ENCODE data around the gene MYT1.

MYT1 gene

GRCh38 chr20:64155258-64156135 is 8.8 kb upstream of the MYT1 start:
- DNase-seq = no peak

- DNase-seq = no peak
These were observed 7.9 kb upstream of the MYT1 start for GRCh38 chr20:64156136-64156885.

DNA sequence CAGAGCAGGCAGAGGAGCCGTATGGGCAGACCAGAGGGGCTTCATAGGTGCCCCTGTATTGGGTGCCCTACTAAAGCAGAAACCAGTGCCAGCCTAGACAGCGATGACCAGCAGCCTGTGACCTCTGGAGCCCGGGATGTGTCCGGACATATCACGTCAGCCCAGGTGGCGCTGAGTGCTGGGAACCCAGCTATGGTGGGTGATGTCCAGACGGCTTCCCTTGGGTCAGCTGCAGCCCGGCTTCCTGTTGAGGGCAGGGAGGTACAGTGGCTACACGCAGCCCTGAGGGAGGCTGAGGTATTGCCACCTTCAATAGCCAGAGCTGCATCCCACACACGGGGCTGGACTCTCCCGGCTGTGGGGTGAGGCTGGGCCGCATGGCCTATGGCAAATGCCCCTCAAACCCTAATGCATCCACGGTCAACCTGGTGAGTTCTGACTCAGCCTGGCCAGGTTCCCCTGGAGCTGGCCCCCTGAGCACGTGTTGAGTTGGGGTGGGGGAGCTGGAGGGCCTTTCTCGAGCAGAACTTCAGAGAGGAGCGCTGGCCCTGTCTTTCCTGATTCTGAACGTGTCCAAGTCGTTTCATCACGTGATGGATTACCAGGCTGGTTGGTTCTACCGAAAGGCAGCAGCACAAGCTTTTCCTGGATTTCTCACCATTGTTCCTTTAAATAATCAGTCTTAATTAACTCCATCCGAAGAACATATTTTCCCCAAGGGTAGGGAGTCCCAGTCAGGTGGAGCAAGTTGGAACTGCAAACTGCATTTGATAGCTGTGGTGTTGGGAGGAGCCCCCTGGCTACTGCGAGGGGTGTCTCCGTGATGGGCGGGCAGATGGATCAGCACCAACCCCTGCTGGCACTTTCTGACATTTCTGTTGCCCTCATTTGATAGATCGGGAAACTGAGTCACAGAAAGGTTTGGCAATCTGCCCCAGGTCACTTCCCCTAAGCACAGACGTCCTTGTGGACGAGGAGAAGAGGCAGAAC is 7.1 kb upstream of the MYT1 start:
- no peak for DNase-seq

DNA sequence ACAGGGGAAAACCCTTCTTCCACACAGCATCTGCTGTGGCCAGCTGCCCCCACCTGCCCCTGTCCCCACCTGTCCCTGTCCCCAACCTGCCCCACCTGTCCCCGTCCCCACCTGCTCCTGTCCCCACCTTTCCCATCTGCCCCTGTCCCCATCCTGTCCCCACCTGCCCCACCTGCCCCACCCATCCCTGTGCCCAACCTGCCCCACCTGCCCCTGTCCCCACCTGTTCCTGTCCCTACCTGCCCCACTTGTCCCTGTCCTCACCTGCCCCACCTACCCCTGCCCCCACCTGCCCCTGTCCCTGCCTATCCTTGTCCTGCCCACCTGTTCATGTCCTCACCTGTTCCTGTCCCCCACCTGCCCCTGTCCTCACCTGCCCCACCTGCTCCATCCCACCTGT is 6.4 kb upstream of the MYT1 start:
- DNase-seq = no peak

DNA sequence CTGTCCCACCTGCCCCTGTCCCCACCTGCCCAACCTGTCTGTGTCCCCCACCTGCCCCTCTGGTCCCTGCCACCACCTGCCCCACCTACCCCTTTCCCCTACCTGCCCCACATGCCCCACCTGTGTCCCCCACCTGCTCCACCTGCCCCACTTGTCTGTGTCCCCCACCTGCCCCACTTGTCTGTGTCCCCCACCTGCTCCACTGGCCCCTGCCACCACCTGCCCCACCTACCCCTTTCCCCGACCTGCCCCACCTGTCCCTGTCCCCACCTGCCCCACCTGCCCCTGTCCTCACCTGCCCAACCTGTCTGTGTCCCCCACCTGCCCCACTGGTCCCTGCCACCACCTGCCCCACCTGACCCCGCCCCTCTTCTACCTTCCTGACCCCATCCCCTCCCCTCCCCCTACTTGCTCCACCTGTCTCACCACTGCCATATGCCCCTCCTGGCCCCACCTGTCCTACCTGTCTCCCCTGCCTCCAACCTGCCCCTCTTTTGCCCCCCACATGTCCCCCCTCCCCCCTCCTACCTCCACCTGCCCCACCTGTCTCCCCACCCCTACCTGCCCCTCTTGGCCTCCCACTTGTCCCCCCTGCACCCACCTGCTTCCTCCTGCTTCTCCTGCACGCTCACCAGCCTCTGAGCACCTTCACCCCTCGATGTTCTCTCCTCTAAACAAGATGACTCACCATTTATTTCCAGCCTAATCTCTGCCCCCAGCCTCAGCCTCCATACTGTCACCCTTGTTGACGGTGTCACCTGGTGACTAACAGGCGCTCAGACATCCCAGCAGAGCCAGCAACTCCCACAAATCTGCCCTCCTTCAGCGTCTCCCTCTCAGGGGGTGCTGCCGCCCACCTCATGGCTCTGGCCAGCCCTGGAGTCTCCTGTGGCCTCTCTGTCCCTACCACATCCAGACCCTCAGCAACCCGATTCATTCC is 5.6 kb upstream of the MYT1 start:
- DNase-seq = no peak

- no peak for DNase-seq
These were observed 5.0 kb upstream of the MYT1 start for GRCh38 chr20:64159286-64159680.

DNA sequence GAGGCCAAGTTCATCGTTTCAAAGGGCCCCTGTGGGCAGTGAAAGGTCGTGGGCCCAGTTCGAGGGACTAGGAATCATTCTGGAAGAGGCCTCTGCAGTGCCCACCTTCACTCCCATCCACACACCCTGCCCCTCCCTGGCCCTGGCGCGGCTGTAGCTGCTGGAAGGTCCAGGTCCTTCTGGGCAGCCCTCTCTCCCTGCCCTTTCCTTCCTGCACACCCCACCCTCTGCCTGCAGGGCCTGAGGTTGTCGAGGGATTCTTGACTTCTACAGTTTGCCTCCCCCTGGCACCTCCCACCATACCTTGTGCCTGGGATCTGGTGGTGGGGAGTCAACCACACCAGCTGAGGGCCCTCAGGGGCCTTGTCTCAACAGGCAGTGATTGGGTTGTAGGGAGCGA is 4.5 kb upstream of the MYT1 start:
- no peak for DNase-seq

DNA sequence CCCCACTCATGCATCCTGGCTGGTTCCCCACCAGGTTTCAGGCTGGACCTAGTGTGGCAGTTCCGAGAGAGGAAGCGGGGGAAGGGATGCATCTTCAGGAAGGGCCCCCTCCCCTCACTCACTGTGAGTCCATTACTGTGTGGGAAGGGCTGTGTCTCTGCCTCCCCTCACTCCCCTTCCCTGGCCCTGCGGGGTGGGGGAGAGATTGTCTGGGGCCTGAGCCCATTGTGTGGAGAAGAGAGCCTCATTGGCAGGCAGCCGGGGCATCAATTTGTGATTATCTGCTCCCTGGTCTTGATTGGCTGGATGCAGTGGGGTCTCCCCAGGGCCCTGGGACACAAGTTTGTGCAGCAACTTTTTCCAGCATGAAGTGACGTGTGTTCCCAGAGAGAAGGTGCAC is 4.1 kb upstream of the MYT1 start:
- no peak for DNase-seq

- DNase-seq = no peak
These were observed 3.5 kb upstream of the MYT1 start for GRCh38 chr20:64160526-64161355.

DNA sequence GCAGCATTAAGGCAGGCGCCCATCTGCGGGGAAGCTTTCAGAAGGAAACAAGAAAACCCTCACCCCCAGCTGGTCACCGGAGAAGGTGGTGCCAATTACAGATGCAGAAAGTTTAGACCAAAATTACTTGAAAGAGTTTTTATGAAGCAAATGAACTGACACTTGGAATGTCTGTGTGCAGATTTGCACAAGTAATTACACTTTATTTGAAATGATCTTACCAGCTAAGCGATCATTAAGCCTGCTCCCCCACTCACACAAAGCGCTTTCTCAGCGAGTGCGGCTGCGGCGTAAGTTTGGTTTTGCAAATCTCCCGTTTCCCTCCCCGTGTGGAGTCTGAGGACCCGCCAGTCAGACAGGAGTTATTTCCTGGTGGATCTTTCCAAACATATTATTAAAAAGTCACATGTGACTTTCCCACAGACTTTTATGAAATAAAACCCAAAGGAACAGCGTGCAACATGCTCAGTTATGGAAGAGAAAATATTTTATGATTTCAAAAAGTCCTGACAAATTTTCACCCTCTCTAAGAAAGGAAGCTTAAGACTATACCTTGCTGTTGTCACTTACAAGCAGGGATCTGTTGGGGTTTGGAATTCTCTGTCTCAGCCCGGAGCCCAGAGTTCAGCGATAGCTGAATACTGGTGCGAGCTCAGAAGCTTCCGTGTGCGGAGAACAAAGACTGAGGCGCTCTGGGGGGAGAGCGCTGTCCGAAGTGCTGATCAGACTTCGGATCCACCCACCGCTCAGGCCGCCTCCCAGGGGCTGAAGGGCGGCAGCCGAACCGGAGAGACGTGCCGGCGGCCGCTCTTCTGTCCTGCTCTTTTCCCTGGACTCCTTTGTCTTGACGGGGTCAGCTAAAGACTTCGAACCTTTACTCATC is 2.7 kb upstream of the MYT1 start:
- peak; percentile 82 for DNase-seq

DNA sequence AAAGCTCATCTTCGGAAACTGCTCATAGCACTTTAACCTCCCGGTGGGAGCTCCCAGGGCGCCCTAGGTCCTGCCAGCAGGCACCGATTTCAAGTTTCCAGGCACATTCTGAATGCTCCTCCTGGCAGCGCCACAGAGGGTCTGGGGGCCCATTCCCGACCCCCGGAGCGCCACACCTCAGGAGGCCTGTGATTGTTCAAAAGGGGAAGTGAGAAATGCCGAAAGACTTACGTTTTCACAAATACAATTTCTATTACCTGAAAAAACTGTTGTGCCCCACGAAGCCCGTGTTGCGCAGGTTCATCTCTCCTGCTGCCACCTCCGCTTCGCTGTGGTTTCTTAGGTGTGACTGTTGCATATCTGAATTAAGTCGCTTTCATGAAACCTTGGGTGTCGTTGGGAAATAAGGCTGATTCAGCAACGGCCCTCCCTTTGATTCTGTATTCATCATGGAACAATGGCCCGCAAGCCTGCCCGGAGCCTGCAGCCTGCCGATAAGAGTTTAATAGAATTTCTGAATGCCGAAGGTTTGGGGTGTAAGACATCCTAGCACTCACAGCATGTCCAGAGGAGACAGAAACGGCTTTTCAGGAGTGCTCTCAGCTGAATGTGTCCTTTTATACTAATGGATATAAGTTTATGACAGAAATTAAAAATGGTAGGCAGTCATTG is 1.9 kb upstream of the MYT1 start:
- DNase-seq = no peak

GRCh38 chr20:64163776-64164122 is 503 bp upstream of the MYT1 start:
- DNase-seq = no peak

- DNase-seq = no peak
These were observed 1.8 kb downstream of the MYT1 start for GRCh38 chr20:64165866-64166600.

DNA sequence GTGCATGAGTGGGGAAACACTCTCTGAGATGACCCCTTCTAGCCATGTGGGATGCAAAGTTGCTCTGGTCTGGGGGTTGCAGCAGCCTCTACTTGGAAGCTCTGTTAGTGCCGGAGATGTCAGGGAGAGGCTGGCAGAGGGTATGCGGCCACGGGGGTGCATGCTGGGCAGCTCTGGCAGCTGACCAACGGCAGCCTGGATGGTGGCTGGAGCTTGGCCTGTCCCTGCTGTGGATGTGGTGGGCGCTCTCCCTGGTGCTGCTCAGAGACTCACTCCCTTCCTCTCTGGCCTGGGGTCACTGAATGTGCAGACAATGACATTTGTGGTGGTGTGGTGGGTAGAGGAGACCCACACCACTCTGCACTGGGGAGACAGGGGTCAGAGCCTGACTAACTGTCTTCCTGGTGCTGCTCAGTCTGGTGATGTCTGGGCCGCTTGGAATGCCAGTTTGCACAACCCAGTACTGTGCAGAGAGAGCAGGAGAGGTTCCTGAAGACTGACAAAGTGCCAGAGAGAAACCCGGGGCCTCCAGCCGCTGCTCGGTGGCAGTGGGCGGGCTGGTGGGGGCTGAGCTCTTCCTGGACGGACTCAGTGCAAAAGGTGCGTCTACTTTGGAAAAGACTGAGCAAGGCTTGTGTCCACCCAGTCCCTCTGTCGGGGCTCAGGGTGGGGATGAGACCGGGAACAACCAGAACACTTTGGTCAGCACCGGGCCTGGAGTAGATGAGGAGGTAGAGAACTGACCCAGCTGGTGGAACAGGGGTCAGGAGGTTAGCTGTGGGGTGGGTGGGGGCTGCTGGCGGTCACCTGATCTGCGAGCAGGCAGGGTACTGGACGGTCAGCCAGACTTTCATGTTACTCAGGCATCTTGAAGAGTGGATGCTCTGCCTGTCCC is 2.7 kb downstream of the MYT1 start:
- DNase-seq = no peak

GRCh38 chr20:64167676-64168075 is 3.4 kb downstream of the MYT1 start:
- no peak for DNase-seq

GRCh38 chr20:64168381-64169090 is 4.3 kb downstream of the MYT1 start:
- DNase-seq = no peak

GRCh38 chr20:64169091-64169560 is 4.9 kb downstream of the MYT1 start:
- no peak for DNase-seq

Measured in hematopoietic multipotent progenitor cell treated with erythropoietin and hydrocortisone succinate and interleukin-3 and kit ligand, for 4 days (in vitro differentiated cells).